Neural progenitor cell (in vitro differentiated cells): ENCODE results near the gene MAML3. TPM values are rescaled to one million over a fixed set of nuclear protein-coding genes. Genes with fewer than 3 reads are reported as not detected.

Experiments used
- DNase-seq: peaks from one replicate; pipeline ENCODE4 v3.0.0-alpha.2; 2016; ENCODE audit warnings: low spot score
- H2AFZ ChIP-seq: fragments of 200-600 bp; sonication (generic); replicated peaks from 2 replicates; pipeline ENCODE4 v1.6.1; 2016; ENCODE audit warnings: antibody characterized with exemption
- H3F3A ChIP-seq: fragments of 200-600 bp; sonication (generic); 2 replicates; pipeline ENCODE4 v1.6.1; 2016; ENCODE audit warnings: antibody characterized with exemption, low read depth
- H3K27ac ChIP-seq: fragments of 200-600 bp; sonication (generic); 2 replicates; pipeline ENCODE4 v1.5.1; 2016; ENCODE audit warnings: mild to moderate bottlenecking
- H3K27me3 ChIP-seq: fragments of 200-600 bp; sonication (generic); 2 replicates; pipeline ENCODE4 v1.6.1; 2016; ENCODE audit warnings: mild to moderate bottlenecking, moderate library complexity
- H3K36me3 ChIP-seq: fragments of 200-600 bp; sonication (generic); 2 replicates; pipeline ENCODE4 v1.5.1; 2016
- H3K4me1 ChIP-seq: fragments of 200-600 bp; sonication (generic); 2 replicates; pipeline ENCODE4 v1.6.1; 2016; ENCODE audit warnings: mixed run types
- H3K4me2 ChIP-seq: fragments of 200-600 bp; sonication (generic); 2 replicates; pipeline ENCODE4 v1.6.1; 2016
- H3K4me3 ChIP-seq: fragments of 200-600 bp; sonication (generic); 2 replicates; pipeline ENCODE4 v1.5.1; 2016
- H3K79me2 ChIP-seq: fragments of 200-600 bp; sonication (generic); 2 replicates; pipeline ENCODE4 v1.6.1; 2016; ENCODE audit warnings: low read depth
- H3K9ac ChIP-seq: fragments of 200-600 bp; sonication (generic); 2 replicates; pipeline ENCODE4 v1.6.1; 2016
- H3K9me3 ChIP-seq: fragments of 200-600 bp; sonication (generic); 2 replicates; pipeline ENCODE4 v1.5.1; 2016; ENCODE audit warnings: low read depth
- H4K20me1 ChIP-seq: fragments of 200-600 bp; sonication (generic); 2 replicates; pipeline ENCODE4 v1.6.1; 2016; ENCODE audit warnings: low read depth
- H3K27ac Mint-ChIP-seq: 3 replicates; pipeline ENCODE4 v1.8.0; 2021; ENCODE audit warnings: mixed read lengths
- H3K27me3 Mint-ChIP-seq: 2 replicates; pipeline ENCODE4 v1.8.0; 2022; ENCODE audit warnings: low read depth, mild to moderate bottlenecking, inconsistent platforms, moderate library complexity, mixed read lengths; ENCODE audit not compliant: insufficient read depth
- H3K36me3 Mint-ChIP-seq: 3 replicates; pipeline ENCODE4 v1.8.0; 2021; ENCODE audit warnings: mixed read lengths
- H3K4me1 Mint-ChIP-seq: 3 replicates; pipeline ENCODE4 v1.8.0; 2021; ENCODE audit warnings: mixed read lengths
- H3K4me3 Mint-ChIP-seq: 3 replicates; pipeline ENCODE4 v1.8.0; 2021; ENCODE audit warnings: mild to moderate bottlenecking, moderate library complexity, mixed read lengths
- H3K9me3 Mint-ChIP-seq: 3 replicates; pipeline ENCODE4 v1.8.0; 2020; ENCODE audit warnings: mixed read lengths
- EZH2 ChIP-seq: fragments of 200-600 bp; sonication (generic); IDR thresholded peaks from 2 replicates; pipeline ENCODE4 v1.6.1; 2017; ENCODE audit warnings: antibody characterized with exemption, mild to moderate bottlenecking, moderate library complexity
- EZH2phosphoT487 ChIP-seq: fragments of 200-600 bp; sonication (generic); IDR thresholded peaks from 2 replicates; pipeline ENCODE4 v1.6.1; 2017; ENCODE audit warnings: antibody characterized with exemption
- total RNA-seq: library from RNA; depleted of rRNA; stranded (reverse); fragments of >200 nt; gene quantifications from 2 replicates; pipeline ENCODE4 v1.2.3, GENCODE V29; 2015; ENCODE audit warnings: low replicate concordance
- TF ChIP-seq, protein P1 (sequence below): fragments of 200-600 bp; sonication (generic); IDR thresholded peaks from 2 replicates; pipeline ENCODE4 v1.5.1; 2017; ENCODE audit warnings: antibody characterized with exemption, mild to moderate bottlenecking

Gene MAML3
- total RNA-seq, 1 donor from 2014 or later, result 14.4 TPM

DNA sequence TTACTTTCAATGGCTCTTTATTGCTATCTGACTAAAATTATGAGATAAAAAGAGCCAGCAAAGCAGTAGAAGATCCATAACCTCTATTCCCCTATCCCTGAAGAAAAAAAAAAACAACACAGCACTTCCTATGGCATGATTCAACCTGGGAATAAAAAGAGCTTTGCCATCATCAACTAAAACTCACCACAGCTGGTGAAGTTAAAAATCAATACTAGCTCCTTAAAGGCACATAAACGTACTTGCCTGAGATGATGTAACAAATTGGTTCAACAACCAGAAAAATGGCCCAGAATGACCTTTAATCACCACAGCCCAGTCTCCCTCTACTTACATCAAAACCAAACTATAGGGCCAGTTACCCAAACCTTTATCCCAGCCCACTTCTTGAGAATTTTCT lies 153.8 kb downstream of the MAML3 start:
- Histone ChIP-seq H2AFZ (no peak overlapping the region), H3K79me2 (no peaks in the 10 kb centered on the region), H4K20me1 (no peaks in the 10 kb centered on the region), H3F3A (peaks cover 22% of the 10 kb centered on the region), H3K36me3 (no peaks in the 10 kb centered on the region), H3K4me1 (peaks cover 19% of the 10 kb centered on the region), H3K9me3 (no peaks in the 10 kb centered on the region), H3K9ac (no peak overlapping the region), H3K27ac (no peak overlapping the region), H3K4me3 (no peak overlapping the region), H3K27me3 (no peaks in the 10 kb centered on the region), H3K4me2 (no peak overlapping the region)
- peaks cover 2% of the 10 kb centered on the region for H3K9me3 Mint-ChIP-seq
- no peak overlapping the region for H3K4me3 Mint-ChIP-seq
- H3K36me3 Mint-ChIP-seq, result peaks cover 2% of the 10 kb centered on the region
- H3K27ac Mint-ChIP-seq, result no peak overlapping the region
- no peaks in the 10 kb centered on the region for H3K27me3 Mint-ChIP-seq
- DNase-seq, result no peak
- peaks cover 26% of the 10 kb centered on the region for H3K4me1 Mint-ChIP-seq
- TF ChIP-seq, protein P1, sequence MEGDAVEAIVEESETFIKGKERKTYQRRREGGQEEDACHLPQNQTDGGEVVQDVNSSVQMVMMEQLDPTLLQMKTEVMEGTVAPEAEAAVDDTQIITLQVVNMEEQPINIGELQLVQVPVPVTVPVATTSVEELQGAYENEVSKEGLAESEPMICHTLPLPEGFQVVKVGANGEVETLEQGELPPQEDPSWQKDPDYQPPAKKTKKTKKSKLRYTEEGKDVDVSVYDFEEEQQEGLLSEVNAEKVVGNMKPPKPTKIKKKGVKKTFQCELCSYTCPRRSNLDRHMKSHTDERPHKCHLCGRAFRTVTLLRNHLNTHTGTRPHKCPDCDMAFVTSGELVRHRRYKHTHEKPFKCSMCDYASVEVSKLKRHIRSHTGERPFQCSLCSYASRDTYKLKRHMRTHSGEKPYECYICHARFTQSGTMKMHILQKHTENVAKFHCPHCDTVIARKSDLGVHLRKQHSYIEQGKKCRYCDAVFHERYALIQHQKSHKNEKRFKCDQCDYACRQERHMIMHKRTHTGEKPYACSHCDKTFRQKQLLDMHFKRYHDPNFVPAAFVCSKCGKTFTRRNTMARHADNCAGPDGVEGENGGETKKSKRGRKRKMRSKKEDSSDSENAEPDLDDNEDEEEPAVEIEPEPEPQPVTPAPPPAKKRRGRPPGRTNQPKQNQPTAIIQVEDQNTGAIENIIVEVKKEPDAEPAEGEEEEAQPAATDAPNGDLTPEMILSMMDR, result no peak
- TF ChIP-seq EZH2phosphoT487 (no peak), EZH2 (no peak)

- Histone ChIP-seq H3K4me2 (peak overlapping the region; percentile 28), H3K4me1 (peaks cover 13% of the 10 kb centered on the region), H3K79me2 (no peaks in the 10 kb centered on the region), H3K27me3 (no peaks in the 10 kb centered on the region), H3K9me3 (no peaks in the 10 kb centered on the region), H3K27ac (no peak overlapping the region), H3K9ac (no peak overlapping the region), H3K36me3 (no peaks in the 10 kb centered on the region), H3K4me3 (no peak overlapping the region), H3F3A (peaks cover 8% of the 10 kb centered on the region), H2AFZ (no peak overlapping the region), H4K20me1 (peaks cover 9% of the 10 kb centered on the region)
- no peak overlapping the region for H3K4me3 Mint-ChIP-seq
- H3K9me3 Mint-ChIP-seq, result peaks cover 11% of the 10 kb centered on the region
- TF ChIP-seq EZH2 (no peak), EZH2phosphoT487 (no peak)
- TF ChIP-seq, protein P1, result no peak
- H3K4me1 Mint-ChIP-seq, result peaks cover 32% of the 10 kb centered on the region
- H3K36me3 Mint-ChIP-seq, result peaks cover 4% of the 10 kb centered on the region
- peak overlapping the region; percentile 17 for H3K27ac Mint-ChIP-seq
- peaks cover 2% of the 10 kb centered on the region for H3K27me3 Mint-ChIP-seq
- DNase-seq, result peak; percentile 34
Measured at GRCh38 chr4:139988863-139989765, 164.9 kb downstream of the MAML3 start.

GRCh38 chr4:139987502-139987850 lies 166.5 kb downstream of the MAML3 start:
- Mint-ChIP-seq H3K27me3 (peaks cover 2% of the 10 kb centered on the region), H3K36me3 (peaks cover 3% of the 10 kb centered on the region), H3K4me3 (no peak overlapping the region), H3K9me3 (peaks cover 10% of the 10 kb centered on the region), H3K27ac (no peak overlapping the region), H3K4me1 (peaks cover 32% of the 10 kb centered on the region)
- H3K36me3 ChIP-seq, result no peaks in the 10 kb centered on the region
- no peak overlapping the region for H3K27ac ChIP-seq
- DNase-seq, result no peak
- no peak overlapping the region for H3K4me2 ChIP-seq
- no peaks in the 10 kb centered on the region for H3K27me3 ChIP-seq
- H3K79me2 ChIP-seq, result no peaks in the 10 kb centered on the region
- H3F3A ChIP-seq, result peaks cover 8% of the 10 kb centered on the region
- no peak for TF ChIP-seq EZH2phosphoT487
- TF ChIP-seq EZH2, result no peak
- TF ChIP-seq, protein P1, result no peak
- no peak overlapping the region for H2AFZ ChIP-seq
- H4K20me1 ChIP-seq, result peaks cover 9% of the 10 kb centered on the region
- no peak overlapping the region for H3K9ac ChIP-seq
- H3K9me3 ChIP-seq, result no peaks in the 10 kb centered on the region
- H3K4me1 ChIP-seq, result peaks cover 13% of the 10 kb centered on the region
- H3K4me3 ChIP-seq, result no peak overlapping the region
